ENCODE data around the gene PP2D1. TPM values are rescaled to one million over a fixed set of nuclear protein-coding genes. Genes with fewer than 3 reads are reported as not detected.

PP2D1 gene
- polyA plus RNA-seq, 1 experiment = not detected

- CTCF ChIA-PET = no interaction called here
- Histone ChIP-seq H3K27me3 (ENCODE audit: control insufficient read depth, insufficient read depth, low read length) (no peaks in the 10 kb centered on the region), H3K36me3 (ENCODE audit: control insufficient read depth, insufficient read depth, low read length) (no peaks in the 10 kb centered on the region), H3K4me3 (ENCODE audit: low read depth, low read length) (no peak overlapping the region)
- POLR2A ChIA-PET = no interaction called here
- TF ChIP-seq CTCF (IDR thresholded peaks at IDR 0.05; ENCODE audit: insufficient read depth, low read depth, low read length) = no peak
- no peak for DNase-seq (ENCODE audit: low read depth)
Observed at GRCh38 chr3:20015525-20015924, 3.5 kb upstream of the PP2D1 start.

DNA sequence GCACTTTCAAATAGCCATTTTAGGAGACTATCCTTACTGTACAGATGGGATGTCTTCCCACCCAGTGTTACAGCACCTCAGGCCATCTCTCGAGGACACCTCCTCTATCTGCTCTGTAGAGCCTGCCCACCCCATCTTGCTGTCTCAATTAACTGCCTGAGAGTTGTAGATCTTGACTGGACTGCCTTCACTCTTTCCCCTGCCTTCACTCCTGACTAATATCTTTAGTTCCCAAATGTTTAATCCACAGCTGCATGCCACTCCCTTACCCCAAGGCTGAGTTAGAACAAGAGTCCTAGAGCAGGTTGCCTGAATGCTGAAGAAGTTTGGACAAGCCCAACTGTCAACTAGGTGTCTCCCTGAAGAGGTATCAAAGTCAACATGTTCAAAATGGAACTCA, 1.3 kb upstream of the PP2D1 start:
- Histone ChIP-seq H3K36me3 (ENCODE audit: control insufficient read depth, insufficient read depth, low read length) (no peaks in the 10 kb centered on the region), H3K4me3 (ENCODE audit: low read depth, low read length) (no peak overlapping the region), H3K27me3 (ENCODE audit: control insufficient read depth, insufficient read depth, low read length) (no peaks in the 10 kb centered on the region)
- ChIA-PET CTCF (no interaction called here), POLR2A (no interaction called here)
- DNase-seq (ENCODE audit: low read depth) = no peak
- no peak for TF ChIP-seq CTCF (IDR thresholded peaks at IDR 0.05; ENCODE audit: insufficient read depth, low read depth, low read length)

DNA sequence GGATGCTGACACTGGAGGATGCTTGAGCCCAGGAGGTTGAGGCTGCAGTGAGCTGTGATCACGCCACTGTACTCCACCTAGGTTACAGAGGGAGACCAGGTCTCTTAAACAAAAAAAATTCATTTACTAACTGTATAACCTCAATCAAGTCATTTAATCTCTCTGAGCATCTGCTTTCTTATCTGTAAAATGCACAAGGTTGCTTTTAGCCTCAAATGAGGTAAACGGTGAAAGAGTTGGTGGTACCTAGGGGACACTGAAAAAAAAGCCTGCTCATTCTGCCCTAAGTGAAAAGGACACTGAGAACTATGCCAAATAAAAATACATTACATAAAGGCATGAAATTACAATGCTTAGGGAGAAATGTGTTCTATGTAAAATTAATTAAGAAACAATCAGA, 3.4 kb downstream of the PP2D1 start:
- H3K36me3 ChIP-seq (ENCODE audit: control insufficient read depth, insufficient read depth, low read length) = no peaks in the 10 kb centered on the region
- DNase-seq (ENCODE audit: low read depth) = no peak
- POLR2A ChIA-PET = no interaction called here
- H3K4me3 ChIP-seq (ENCODE audit: low read depth, low read length) = no peak overlapping the region
- H3K27me3 ChIP-seq (ENCODE audit: control insufficient read depth, insufficient read depth, low read length) = no peaks in the 10 kb centered on the region
- CTCF ChIA-PET = interaction anchor here (0.6 kb wide), 1 partner anchor 17 kb away, joined by 3 read pairs; no protein-coding TSS in a partner anchor
- TF ChIP-seq CTCF (IDR thresholded peaks at IDR 0.05; ENCODE audit: insufficient read depth, low read depth, low read length) = no peak

DNA sequence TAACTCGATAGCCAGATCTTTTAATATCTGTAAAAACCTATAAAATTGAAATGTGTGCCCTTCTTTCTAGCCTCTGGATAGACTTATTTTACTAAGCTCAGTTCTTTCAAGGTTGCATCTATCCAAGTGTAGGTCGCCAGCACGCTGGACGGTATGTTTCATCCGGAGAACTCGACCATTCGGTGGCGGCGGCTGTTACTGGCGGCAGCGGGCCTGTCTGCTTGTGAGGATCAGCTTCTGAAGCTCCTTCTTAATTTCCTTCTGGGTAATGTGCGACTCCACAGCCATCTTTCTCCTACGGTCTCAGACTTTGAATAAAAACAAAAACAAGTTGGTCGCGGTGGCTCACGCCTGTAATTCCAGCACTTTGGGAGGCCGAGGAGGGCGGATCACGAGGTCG, 4.1 kb downstream of the PP2D1 start:
- no peak for DNase-seq (ENCODE audit: low read depth)
- no peaks in the 10 kb centered on the region for H3K36me3 ChIP-seq (ENCODE audit: control insufficient read depth, insufficient read depth, low read length)
- ChIA-PET POLR2A (no interaction called here), CTCF (interaction anchor here (0.7 kb wide), 1 partner anchor 44 kb away, joined by 3 read pairs; no protein-coding TSS in a partner anchor)
- H3K27me3 ChIP-seq (ENCODE audit: control insufficient read depth, insufficient read depth, low read length) = no peaks in the 10 kb centered on the region
- TF ChIP-seq CTCF (IDR thresholded peaks at IDR 0.05; ENCODE audit: insufficient read depth, low read depth, low read length) = no peak
- H3K4me3 ChIP-seq (ENCODE audit: low read depth, low read length) = no peak overlapping the region

DNA sequence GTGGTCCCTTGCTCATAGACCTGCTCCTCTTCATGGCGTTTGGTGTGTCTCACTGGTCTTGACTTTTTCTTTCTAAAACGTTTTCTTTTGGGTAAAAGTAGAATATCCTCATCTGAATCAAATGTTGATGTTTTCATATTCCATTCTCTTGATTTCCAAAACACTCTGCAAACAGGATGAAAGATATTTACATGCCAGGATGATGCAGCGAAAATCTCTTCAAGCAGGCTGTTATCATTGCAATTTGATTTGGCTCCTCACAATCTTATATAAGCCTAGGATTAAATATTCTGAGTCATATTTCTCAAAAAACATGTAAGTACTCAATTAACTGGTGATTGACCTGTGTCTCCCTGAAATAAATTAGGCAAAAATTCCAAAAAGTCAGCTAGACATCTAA, 10.1 kb downstream of the PP2D1 start:
- Histone ChIP-seq H3K27me3 (ENCODE audit: control insufficient read depth, insufficient read depth, low read length) (no peaks in the 10 kb centered on the region), H3K4me3 (ENCODE audit: low read depth, low read length) (no peak overlapping the region), H3K36me3 (ENCODE audit: control insufficient read depth, insufficient read depth, low read length) (no peaks in the 10 kb centered on the region)
- no peak for TF ChIP-seq CTCF (IDR thresholded peaks at IDR 0.05; ENCODE audit: insufficient read depth, low read depth, low read length)
- ChIA-PET CTCF (no interaction called here), POLR2A (no interaction called here)
- no peak for DNase-seq (ENCODE audit: low read depth)

All from BJ (cell line).